ENCODE data around the gene DOCK3. TPM values are rescaled to one million over a fixed set of nuclear protein-coding genes. Genes with fewer than 3 reads are reported as not detected.

The DOCK3 gene
- total and polyA plus RNA-seq, 2 of the 4 experiments (the other 2 are of a cell fraction) = under 0.01 to 0.12 TPM

- no peak overlapping the region for H3K56ac ChIP-seq (ENCODE audit: extremely low read depth, insufficient read depth, low read length)
- no peaks in the 10 kb centered on the region for H3K79me1 ChIP-seq (ENCODE audit: low read depth in 1 of 2, low read length in 2 of 2)
- ChIA-PET CTCF (no interaction called here), POLR2A (ENCODE audit: unreplicated experiment) (no interaction called here)
- no peak overlapping the region for H2AFZ ChIP-seq (replicated peaks; ENCODE audit: low read length, poor library complexity)
- no peak overlapping the region for H3K4me2 ChIP-seq (ENCODE audit: low read depth, low read length)
- no peak overlapping the region for H2BK20ac ChIP-seq (ENCODE audit: low read depth, low read length)
- H3K23ac ChIP-seq (ENCODE audit: low read depth, low read length) = no peak overlapping the region
- H3K27ac ChIP-seq (ENCODE audit: insufficient read depth, low read length) = no peak overlapping the region
- H3K4me1 ChIP-seq (ENCODE audit: control insufficient read depth, insufficient read depth, low read length) = no peaks in the 10 kb centered on the region
- H3K9me1 ChIP-seq (ENCODE audit: insufficient read depth, low read length) = no peaks in the 10 kb centered on the region
- no peaks in the 10 kb centered on the region for H4K20me1 ChIP-seq (ENCODE audit: insufficient read depth, low read length)
- no peak overlapping the region for H2BK15ac ChIP-seq (ENCODE audit: low read depth, low read length)
- no peak overlapping the region for H4K91ac ChIP-seq (ENCODE audit: insufficient read depth, low read depth, low read length)
- no peak overlapping the region for H3K18ac ChIP-seq (ENCODE audit: low read depth, low read length)
- WGBS, 2 experiments (ENCODE audit: extremely low coverage in 2 of 2, insufficient read length in 1 of 2) = no CpG with 5 or more reads among the region's 2 CpGs
- H2BK120ac ChIP-seq (ENCODE audit: low read depth, low read length) = no peak overlapping the region
- no TSS peak for BruUV-seq (replicated peaks)
- no peak overlapping the region for H3K4ac ChIP-seq (ENCODE audit: low read depth, low read length)
- H3K36me3 ChIP-seq (ENCODE audit: control insufficient read depth, insufficient read depth, low read length) = no peaks in the 10 kb centered on the region
- dilution Hi-C loops (cut with HindIII; ENCODE audit: low sequenced_read_pairs, unreplicated experiment) (no loop called here), intact Hi-C loops (cut with micrococcal nuclease) (no loop called here), in situ Hi-C loops (cut with MboI; ENCODE audit: low sequenced_read_pairs) (no loop called here)
- DNase-seq = no peak
- H4K5ac ChIP-seq (ENCODE audit: low read depth, low read length) = no peak overlapping the region
- H3K9me3 ChIP-seq (ENCODE audit: control insufficient read depth, insufficient read depth, low read length) = no peaks in the 10 kb centered on the region
- no peak overlapping the region for H2AK9ac ChIP-seq (replicated peaks; ENCODE audit: low read depth, low read length, poor library complexity)
- no peak for TF ChIP-seq SMC3 (IDR thresholded peaks at IDR 0.05; ENCODE audit: low read depth, low read length)
- TF ChIP-seq USF2 (IDR thresholded peaks at IDR 0.05; ENCODE audit: low read depth, low read length) = no peak
- no peak for TF ChIP-seq MAZ (IDR thresholded peaks at IDR 0.05; ENCODE audit: borderline replicate concordance, low read depth, low read length)
- TF ChIP-seq MAFK (IDR thresholded peaks at IDR 0.05; ENCODE audit: low read depth, low read length) = no peak
- no peak for TF ChIP-seq RAD21 (IDR thresholded peaks at IDR 0.05; ENCODE audit: low read length)
- no peak for TF ChIP-seq CTCF (conservative IDR thresholded peaks at IDR 0.05; ENCODE audit: low read depth, low read length)
- TF ChIP-seq NFE2L2 (IDR thresholded peaks at IDR 0.05; ENCODE audit: low read depth, low read length) = no peak
- no peak for TF ChIP-seq ELK1 (IDR thresholded peaks at IDR 0.05; ENCODE audit: borderline replicate concordance, low read depth, low read length)
- TF ChIP-seq RCOR1 (IDR thresholded peaks at IDR 0.05; ENCODE audit: insufficient replicate concordance, low read length) = no peak
- no peak for TF ChIP-seq CEBPB (IDR thresholded peaks at IDR 0.05; ENCODE audit: low read depth, low read length)
- no peak for TF ChIP-seq CHD1 (IDR thresholded peaks at IDR 0.05; ENCODE audit: low read depth, low read length)
- TF ChIP-seq RFX5 (IDR thresholded peaks at IDR 0.05; ENCODE audit: low read depth, low read length) = no peak
- no peak for TF ChIP-seq POLR2A (IDR thresholded peaks at IDR 0.05; ENCODE audit: low read depth, low read length)
- no peak for TF ChIP-seq BHLHE40 (IDR thresholded peaks at IDR 0.05; ENCODE audit: low read depth, low read length)
- TF ChIP-seq FOS (IDR thresholded peaks at IDR 0.05; ENCODE audit: low read depth, low read length) = no peak
- TF ChIP-seq MXI1 (IDR thresholded peaks at IDR 0.05; ENCODE audit: borderline replicate concordance, low read depth, low read length) = no peak
- no peaks in the 10 kb centered on the region for H3K27me3 ChIP-seq (ENCODE audit: control insufficient read depth, insufficient read depth, low read length)
- no peak overlapping the region for H2BK5ac ChIP-seq (ENCODE audit: low read depth, low read length, poor library complexity, severe bottlenecking)
- H3K14ac ChIP-seq (replicated peaks; ENCODE audit: low read depth, low read length) = no peak overlapping the region
- no peak for ATAC-seq (ENCODE audit: low read depth)
- H2AK5ac ChIP-seq (ENCODE audit: low read depth, low read length) = no peak overlapping the region
- no peak overlapping the region for H3K9ac ChIP-seq (ENCODE audit: low read depth, low read length)
- H4K8ac ChIP-seq (ENCODE audit: low read depth in 2 of 2, low read length in 2 of 2) = no peak overlapping the region
- no peak overlapping the region for H3K4me3 ChIP-seq (ENCODE audit: insufficient read depth, low read depth, low read length)
These were observed 249.9 kb downstream of the DOCK3 start for GRCh38 chr3:50924638-50925037.

Measured in IMR-90 (cell line).